Skin epidermis (tissue), 12 donors: ENCODE measurements around the gene GNA14.
"Not testable (repeated sequence)": the region's sequence is repeated elsewhere in the genome, so short reads cannot be mapped to it uniquely, and the experiment has no call there.

Experiments used
- H3K27ac ChIP-seq, 21 experiments: fragments of 200-600 bp; sonication (generic) in 11 of 21; one replicate each; pipeline ENCODE4 v1.5.0; 2020; ENCODE audit warnings: mild to moderate bottlenecking in 3 of 21, inconsistent platforms in 2 of 21, moderate library complexity in 2 of 21
- H3K4me3 ChIP-seq, 7 experiments: fragments of 200-600 bp; sonication (generic) in 2 of 7; one replicate each; pipeline ENCODE4 v1.5.0; 2020; ENCODE audit warnings: inconsistent platforms in 2 of 7, mild to moderate bottlenecking in 2 of 7, moderate library complexity in 1 of 7

Gene GNA14

DNA sequence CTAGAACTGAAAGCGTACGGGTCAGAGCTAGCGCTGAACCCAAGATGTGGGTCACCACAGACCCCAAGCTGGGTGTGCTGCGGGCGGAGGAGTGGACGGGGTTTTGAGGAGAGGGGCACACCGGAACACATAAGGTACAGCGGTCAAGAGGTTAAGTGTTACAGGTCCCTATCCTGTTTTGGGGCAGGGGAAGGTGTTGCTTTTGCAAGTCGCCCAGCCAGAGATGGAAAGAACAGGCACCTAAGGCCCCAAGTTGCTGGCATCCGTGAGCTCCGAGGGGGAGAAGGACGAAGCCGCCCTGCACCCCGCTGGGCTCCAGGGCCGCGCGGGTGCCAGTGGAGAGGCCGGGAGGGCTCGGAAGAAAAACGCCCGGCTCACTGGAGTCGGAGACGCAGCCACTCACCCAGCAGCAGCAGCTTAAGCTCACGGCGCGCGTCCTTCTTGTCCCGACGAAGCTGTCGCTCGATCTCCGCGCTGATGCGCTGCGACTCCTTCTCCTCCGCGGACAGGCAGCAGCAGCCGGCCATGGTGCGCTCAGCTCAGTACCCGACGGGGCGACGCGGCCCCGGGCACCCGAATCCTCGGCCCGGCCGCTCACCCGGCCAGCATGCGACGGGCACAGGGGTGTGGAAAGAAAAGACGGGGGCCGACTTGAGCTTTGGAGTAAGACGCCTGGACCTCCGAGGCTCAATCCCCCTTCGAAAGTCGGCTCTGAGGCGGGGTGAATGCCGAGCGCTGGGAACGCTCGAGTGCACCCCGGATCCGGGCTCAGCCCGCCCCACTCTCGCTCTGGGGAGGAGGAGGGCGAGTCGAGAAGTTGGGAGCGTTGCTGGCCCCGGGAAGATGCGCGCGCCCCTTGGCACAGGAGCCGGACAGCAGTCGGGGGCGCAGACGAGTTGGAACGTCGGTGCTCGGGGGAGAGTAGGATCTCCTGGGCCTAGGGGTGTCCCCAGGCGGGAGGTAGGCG, 572 bp downstream of the GNA14 start:
- Histone ChIP-seq H3K27ac (peak overlapping the region in 3 of 21 experiments; percentile 11 to 54 (median 22)), H3K4me3 (peak overlapping the region; percentile 15 to 52 (median 36))

- no peak overlapping the region for H3K4me3 ChIP-seq
- H3K27ac ChIP-seq: no peak overlapping the region
These were observed 4.3 kb downstream of the GNA14 start for GRCh38 chr9:77643871-77644270.

- Histone ChIP-seq H3K27ac (no peak overlapping the region), H3K4me3 (no peak overlapping the region)
These were observed 7.2 kb downstream of the GNA14 start for GRCh38 chr9:77640741-77641580.

- Histone ChIP-seq H3K27ac (no peak overlapping the region), H3K4me3 (no peak overlapping the region)
These were observed 15.5 kb downstream of the GNA14 start for GRCh38 chr9:77632652-77633051.

GRCh38 chr9:77628864-77629263, 19.3 kb downstream of the GNA14 start:
- not testable (repeated sequence) for H3K4me3 ChIP-seq, H3K27ac ChIP-seq

DNA sequence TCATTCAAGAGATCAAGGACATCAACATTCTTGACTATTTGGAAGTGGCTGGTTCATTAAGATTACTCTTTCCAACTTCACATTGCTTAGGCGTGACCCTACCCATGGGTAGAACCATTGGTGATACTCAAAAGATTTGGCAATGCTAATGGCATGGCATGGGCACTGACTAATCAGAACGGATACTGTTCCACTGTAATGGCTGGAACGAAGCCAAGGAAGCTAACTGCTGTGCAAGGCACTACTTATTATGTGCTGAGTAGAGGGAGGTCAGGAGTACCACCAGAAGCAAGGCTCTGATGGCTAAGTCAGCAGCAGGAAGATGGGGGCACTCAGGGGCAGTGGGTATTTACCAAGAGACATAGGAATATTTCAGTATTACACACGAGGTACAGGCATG, 31.9 kb downstream of the GNA14 start:
- H3K27ac ChIP-seq: no peak overlapping the region
- no peak overlapping the region for H3K4me3 ChIP-seq

GRCh38 chr9:77614645-77615044, 33.5 kb downstream of the GNA14 start:
- H3K27ac ChIP-seq: no peak overlapping the region
- no peak overlapping the region for H3K4me3 ChIP-seq

- H3K4me3 ChIP-seq: no peak overlapping the region
- H3K27ac ChIP-seq: peak overlapping the region in 1 of 21 experiments; percentile 3
These were observed 41.6 kb downstream of the GNA14 start for GRCh38 chr9:77606526-77606925.

GRCh38 chr9:77605449-77606220, 42.5 kb downstream of the GNA14 start:
- Histone ChIP-seq H3K27ac (peak overlapping the region in 5 of 21 experiments; percentile 3 to 65 (median 17)), H3K4me3 (no peak overlapping the region)

GRCh38 chr9:77604316-77604715, 43.8 kb downstream of the GNA14 start:
- Histone ChIP-seq H3K4me3 (no peak overlapping the region), H3K27ac (no peak overlapping the region)

GRCh38 chr9:77602852-77603251, 45.3 kb downstream of the GNA14 start:
- no peak overlapping the region for H3K27ac ChIP-seq
- no peak overlapping the region for H3K4me3 ChIP-seq

DNA sequence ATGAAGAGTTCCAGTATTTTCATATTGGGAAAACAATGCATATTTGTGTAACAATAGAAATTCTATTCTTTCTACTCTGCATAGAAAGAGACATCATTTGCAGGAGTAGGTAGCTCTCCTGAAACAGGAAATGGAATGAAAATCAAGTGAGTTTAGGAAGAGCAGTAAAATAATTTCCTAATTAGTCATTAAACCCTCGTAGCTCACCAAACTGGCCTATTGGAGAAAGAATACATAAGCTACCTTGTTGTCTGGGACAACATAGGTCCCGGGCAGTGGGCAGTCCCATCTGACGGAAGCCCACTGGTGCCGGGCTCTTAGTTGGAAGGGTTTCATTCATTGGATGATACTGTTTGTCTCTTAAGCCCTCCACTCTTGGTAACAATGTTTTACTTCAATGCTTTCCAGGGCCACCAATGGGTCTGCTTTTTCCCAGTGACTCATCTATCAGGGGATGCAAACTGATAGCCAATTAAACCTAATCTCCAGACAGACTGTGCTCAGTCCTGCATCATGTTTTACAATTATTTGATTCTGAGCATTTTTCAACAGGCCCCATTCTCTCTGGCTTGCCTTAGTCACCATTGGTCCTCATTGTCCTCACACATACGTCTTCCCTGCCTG, 46.5 kb downstream of the GNA14 start:
- no peak overlapping the region for H3K27ac ChIP-seq
- H3K4me3 ChIP-seq: no peak overlapping the region

- H3K4me3 ChIP-seq: no peak overlapping the region
- no peak overlapping the region for H3K27ac ChIP-seq
These were observed 47.3 kb downstream of the GNA14 start for GRCh38 chr9:77600810-77601209.

GRCh38 chr9:77599492-77599891, 48.6 kb downstream of the GNA14 start:
- peak overlapping the region in 1 of 21 experiments; percentile 25 for H3K27ac ChIP-seq
- no peak overlapping the region for H3K4me3 ChIP-seq

DNA sequence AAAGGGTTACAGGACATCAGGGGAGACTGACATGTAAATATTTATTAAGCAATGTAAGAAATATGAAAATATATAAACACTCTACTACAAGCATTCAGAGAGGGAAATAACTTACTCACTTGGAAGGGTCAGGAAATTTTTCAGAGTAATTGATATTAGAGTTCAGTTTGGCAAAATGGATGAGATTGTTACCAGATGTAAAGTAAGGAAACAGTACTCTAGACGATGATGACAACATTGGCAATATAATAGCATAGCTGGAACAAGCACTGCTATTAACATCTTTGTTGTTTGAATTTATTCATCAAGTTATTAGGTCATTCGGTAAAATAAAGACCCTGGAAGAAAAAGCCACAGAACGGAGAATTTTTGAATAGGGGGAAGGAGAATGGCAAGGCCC, 49.1 kb downstream of the GNA14 start:
- Histone ChIP-seq H3K4me3 (no peak overlapping the region), H3K27ac (peak overlapping the region in 1 of 21 experiments; percentile 25)

DNA sequence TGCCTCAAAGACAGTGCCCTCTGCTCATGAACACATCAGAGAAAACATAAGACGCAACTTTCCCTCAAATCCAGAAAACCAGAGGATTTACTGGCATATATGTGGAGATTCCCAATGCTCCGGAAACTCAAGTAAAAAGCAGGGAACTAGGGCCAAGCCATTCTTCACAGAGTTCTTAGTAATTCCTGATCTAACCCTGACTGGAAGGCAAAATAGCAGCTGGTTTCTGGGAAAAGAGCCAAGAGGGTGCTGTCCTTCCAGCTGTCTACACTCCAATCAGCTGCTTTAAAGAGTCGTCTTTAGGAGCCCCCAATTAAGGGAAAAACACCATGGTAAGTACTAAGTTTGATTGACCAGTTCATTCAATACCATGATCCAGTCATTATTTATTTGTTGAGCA, 49.6 kb downstream of the GNA14 start:
- no peak overlapping the region for H3K4me3 ChIP-seq
- H3K27ac ChIP-seq: peak overlapping the region in 5 of 21 experiments; percentile 2 to 69 (median 39)

DNA sequence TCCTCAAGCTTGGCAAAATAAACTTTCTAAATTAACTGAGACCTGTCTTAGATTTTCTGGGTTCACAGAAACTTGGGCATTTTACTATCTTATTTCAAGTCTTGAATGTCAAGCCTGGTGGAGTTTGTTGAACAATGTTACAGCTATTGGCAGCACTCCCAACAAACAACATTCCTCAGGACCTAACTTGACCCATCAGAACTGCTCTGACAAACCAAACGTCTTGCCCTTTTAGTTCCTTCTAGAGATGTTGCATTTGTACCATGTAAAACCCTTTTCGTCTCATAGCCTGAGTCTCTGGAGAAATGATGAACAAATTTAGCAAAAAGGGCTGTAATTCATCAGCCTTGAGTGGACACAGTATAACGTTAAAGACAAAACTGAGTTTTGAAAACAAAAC, 51.1 kb downstream of the GNA14 start:
- H3K27ac ChIP-seq: no peak overlapping the region
- no peak overlapping the region for H3K4me3 ChIP-seq

DNA sequence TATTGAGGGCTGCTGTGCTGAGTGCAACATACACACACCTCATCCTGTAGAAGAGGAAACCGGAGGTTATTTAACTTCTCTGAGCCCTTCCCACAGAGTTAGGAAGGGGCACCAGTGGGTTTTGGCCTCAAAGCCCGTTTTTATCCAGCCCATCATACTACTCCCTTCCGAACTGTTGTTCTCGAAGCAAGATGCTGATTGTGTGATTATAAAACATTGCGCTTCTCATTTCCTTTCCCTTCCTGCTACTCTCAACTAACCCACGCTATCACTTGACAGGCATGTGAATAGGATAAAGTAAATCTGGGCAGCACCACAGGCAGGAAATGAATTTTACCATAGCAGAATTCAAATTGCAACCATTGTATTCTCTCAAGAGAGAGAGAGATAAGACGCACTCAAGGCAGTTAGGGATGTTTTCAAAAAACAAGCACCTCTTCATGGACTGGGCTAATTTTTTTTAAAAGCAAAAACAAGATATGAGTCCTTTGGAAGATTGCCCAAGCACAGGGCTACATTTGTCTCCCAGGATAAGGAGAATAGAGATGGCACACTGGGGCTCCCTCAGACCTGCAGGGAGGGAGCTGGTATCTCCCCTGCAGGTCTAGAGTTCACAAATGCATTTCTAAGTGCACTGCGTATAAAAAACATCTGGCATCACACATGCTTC, 52.6 kb downstream of the GNA14 start:
- Histone ChIP-seq H3K27ac (no peak overlapping the region), H3K4me3 (no peak overlapping the region)

DNA sequence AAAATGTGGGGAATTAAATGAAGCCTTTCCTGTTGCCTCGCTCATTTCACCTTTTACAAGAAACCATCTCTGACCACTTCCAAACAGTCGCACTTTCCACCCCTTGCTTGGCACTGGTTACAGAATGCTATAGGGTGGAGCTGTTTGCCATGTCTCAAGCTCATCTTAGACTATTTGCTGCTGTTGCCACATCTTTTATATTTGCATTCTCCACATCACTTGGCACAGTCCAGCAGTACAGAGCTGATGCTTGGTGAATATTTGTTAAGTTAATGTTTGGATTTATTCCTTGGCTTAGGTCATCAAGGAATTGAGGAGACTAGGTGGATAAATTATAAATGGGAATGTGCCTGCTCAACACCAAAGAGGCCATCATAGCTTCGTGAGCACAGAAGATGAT, 53.2 kb downstream of the GNA14 start:
- no peak overlapping the region for H3K27ac ChIP-seq

More for the DNA sequence above, 53.2 kb downstream of the GNA14 start:
- no peak overlapping the region for H3K4me3 ChIP-seq
